ENCODE results near the gene TEX13D.
A peak's percentile ranks its signal among the peaks of the same experiment; 100 is the strongest.

The TEX13D gene

GRCh38 chrX:124369722-124370121, 37.3 kb downstream of the TEX13D start:
- H2AFZ ChIP-seq (ENCODE audit: low read depth): no peak overlapping the region
- H3K4me1 ChIP-seq (ENCODE audit: low read depth, poor library complexity, severe bottlenecking): no peaks in the 10 kb centered on the region
- H3K27me3 ChIP-seq (ENCODE audit: insufficient read depth, low read depth): no peaks in the 10 kb centered on the region
- H4K20me1 ChIP-seq (ENCODE audit: insufficient read depth): no peaks in the 10 kb centered on the region
- H3K9ac ChIP-seq: no peak overlapping the region
- H3K4me2 ChIP-seq: no peak overlapping the region
- H3K4me3 ChIP-seq (IDR thresholded peaks at IDR 0.05; ENCODE audit: insufficient read depth, low read depth, low read length): no peak overlapping the region
- no peak overlapping the region for H3K27ac ChIP-seq
- no peaks in the 10 kb centered on the region for H3K79me2 ChIP-seq (ENCODE audit: insufficient read depth, low read depth)
- TF ChIP-seq CTCF (conservative IDR thresholded peaks at IDR 0.05; ENCODE audit: low read depth, low read length): no peak
- no peaks in the 10 kb centered on the region for H3K36me3 ChIP-seq (ENCODE audit: insufficient read depth)

- Histone ChIP-seq H3K79me2 (ENCODE audit: insufficient read depth, low read depth) (no peaks in the 10 kb centered on the region), H4K20me1 (ENCODE audit: insufficient read depth) (no peaks in the 10 kb centered on the region), H3K27ac (no peak overlapping the region), H3K4me1 (ENCODE audit: low read depth, poor library complexity, severe bottlenecking) (peaks cover 11% of the 10 kb centered on the region), H3K9ac (no peak overlapping the region), H3K4me2 (no peak overlapping the region), H3K27me3 (ENCODE audit: insufficient read depth, low read depth) (no peaks in the 10 kb centered on the region), H3K4me3 (IDR thresholded peaks at IDR 0.05; ENCODE audit: insufficient read depth, low read depth, low read length) (no peak overlapping the region), H3K36me3 (ENCODE audit: insufficient read depth) (no peaks in the 10 kb centered on the region), H2AFZ (ENCODE audit: low read depth) (no peak overlapping the region)
- TF ChIP-seq CTCF (conservative IDR thresholded peaks at IDR 0.05; ENCODE audit: low read depth, low read length): no peak
Observed at GRCh38 chrX:124373348-124373747, 40.9 kb downstream of the TEX13D start.

GRCh38 chrX:124378643-124379042, 46.2 kb downstream of the TEX13D start:
- peak overlapping the region; percentile 71 for H3K4me2 ChIP-seq
- H2AFZ ChIP-seq (ENCODE audit: low read depth): peak overlapping the region; percentile 46; the same call in 1 of the 2 replicates
- no peak overlapping the region for H3K4me3 ChIP-seq (IDR thresholded peaks at IDR 0.05; ENCODE audit: insufficient read depth, low read depth, low read length)
- H4K20me1 ChIP-seq (ENCODE audit: insufficient read depth): no peaks in the 10 kb centered on the region
- H3K9ac ChIP-seq: no peak overlapping the region
- H3K36me3 ChIP-seq (ENCODE audit: insufficient read depth): no peaks in the 10 kb centered on the region
- TF ChIP-seq CTCF (conservative IDR thresholded peaks at IDR 0.05; ENCODE audit: low read depth, low read length): no peak
- H3K79me2 ChIP-seq (ENCODE audit: insufficient read depth, low read depth): no peaks in the 10 kb centered on the region
- peaks cover 42% of the 10 kb centered on the region for H3K4me1 ChIP-seq (ENCODE audit: low read depth, poor library complexity, severe bottlenecking)
- H3K27ac ChIP-seq: peak overlapping the region; percentile 39; the same call in 1 of the 2 replicates
- no peaks in the 10 kb centered on the region for H3K27me3 ChIP-seq (ENCODE audit: insufficient read depth, low read depth)

GRCh38 chrX:124383354-124383753, 50.9 kb downstream of the TEX13D start:
- no peak overlapping the region for H3K4me2 ChIP-seq
- H3K4me1 ChIP-seq (ENCODE audit: low read depth, poor library complexity, severe bottlenecking): peaks cover 44% of the 10 kb centered on the region
- H3K27ac ChIP-seq: no peak overlapping the region
- H2AFZ ChIP-seq (ENCODE audit: low read depth): no peak overlapping the region
- no peaks in the 10 kb centered on the region for H4K20me1 ChIP-seq (ENCODE audit: insufficient read depth)
- no peak for TF ChIP-seq CTCF (conservative IDR thresholded peaks at IDR 0.05; ENCODE audit: low read depth, low read length)
- no peaks in the 10 kb centered on the region for H3K36me3 ChIP-seq (ENCODE audit: insufficient read depth)
- no peaks in the 10 kb centered on the region for H3K79me2 ChIP-seq (ENCODE audit: insufficient read depth, low read depth)
- H3K4me3 ChIP-seq (IDR thresholded peaks at IDR 0.05; ENCODE audit: insufficient read depth, low read depth, low read length): no peak overlapping the region
- no peak overlapping the region for H3K9ac ChIP-seq
- no peaks in the 10 kb centered on the region for H3K27me3 ChIP-seq (ENCODE audit: insufficient read depth, low read depth)

Data from KMS-11 (cell line).